CD1c-positive myeloid dendritic cell (primary cell): ENCODE data around the gene SLC3A2.
"Not testable (repeated sequence)": the region's sequence is repeated elsewhere in the genome, so short reads cannot be mapped to it uniquely, and the experiment has no call there.

Experiments used
- DNase-seq: peaks from one replicate; pipeline ENCODE4 v3.0.0-alpha.2; 2016; ENCODE audit errors: extremely low spot score

SLC3A2 gene

GRCh38 chr11:62930666-62931065 lies 50.0 kb downstream of the SLC3A2 start:
- no peak for DNase-seq

- DNase-seq = no peak
Measured at GRCh38 chr11:62931499-62932278, 51.0 kb downstream of the SLC3A2 start.

GRCh38 chr11:62933285-62933684 lies 52.6 kb downstream of the SLC3A2 start:
- DNase-seq = no peak

- no peak for DNase-seq
Measured at GRCh38 chr11:62933750-62934495, 53.2 kb downstream of the SLC3A2 start.

GRCh38 chr11:62934496-62934785 lies 53.7 kb downstream of the SLC3A2 start:
- no peak for DNase-seq

- DNase-seq = not testable (repeated sequence)
Measured at GRCh38 chr11:62937528-62937927, 56.8 kb downstream of the SLC3A2 start.
